Stomach smooth muscle (tissue), 2 donors: ENCODE results near the gene PHACTR3.
A peak's percentile ranks its signal among the peaks of the same experiment; 100 is the strongest.

Experiments
- H3K27ac ChIP-seq: one replicate; pipeline ENCODE4 v1.7.0; 2013; ENCODE audit warnings: mild to moderate bottlenecking, low read length, inconsistent platforms
- H3K27me3 ChIP-seq, 2 donors: one replicate each; pipeline ENCODE4 v1.7.0; 2013; ENCODE audit warnings: low read length in 2 of 2; ENCODE audit not compliant: insufficient read depth in 2 of 2, control insufficient read depth in 1 of 2
- H3K36me3 ChIP-seq, 2 donors: one replicate each; pipeline ENCODE4 v1.7.0; 2013; ENCODE audit warnings: low read length in 2 of 2; ENCODE audit not compliant: control insufficient read depth in 2 of 2, insufficient read depth in 2 of 2
- H3K4me1 ChIP-seq: one replicate; pipeline ENCODE4 v1.7.0; 2013; ENCODE audit warnings: low read length; ENCODE audit not compliant: control insufficient read depth, insufficient read depth
- H3K4me3 ChIP-seq, 2 donors: one replicate each; pipeline ENCODE4 v1.7.0; 2013; ENCODE audit warnings: low read length in 2 of 2
- H3K9ac ChIP-seq, 2 donors: one replicate each; pipeline ENCODE4 v1.7.0; 2013; ENCODE audit warnings: low read length in 2 of 2, mild to moderate bottlenecking in 1 of 2
- H3K9me3 ChIP-seq, 2 donors: one replicate each; pipeline ENCODE4 v1.7.0; 2013; ENCODE audit warnings: low read length in 2 of 2; ENCODE audit not compliant: control insufficient read depth in 2 of 2
- donor health status: healthy.
- donor health status: Pancreatic carcinoma.

The PHACTR3 gene

DNA sequence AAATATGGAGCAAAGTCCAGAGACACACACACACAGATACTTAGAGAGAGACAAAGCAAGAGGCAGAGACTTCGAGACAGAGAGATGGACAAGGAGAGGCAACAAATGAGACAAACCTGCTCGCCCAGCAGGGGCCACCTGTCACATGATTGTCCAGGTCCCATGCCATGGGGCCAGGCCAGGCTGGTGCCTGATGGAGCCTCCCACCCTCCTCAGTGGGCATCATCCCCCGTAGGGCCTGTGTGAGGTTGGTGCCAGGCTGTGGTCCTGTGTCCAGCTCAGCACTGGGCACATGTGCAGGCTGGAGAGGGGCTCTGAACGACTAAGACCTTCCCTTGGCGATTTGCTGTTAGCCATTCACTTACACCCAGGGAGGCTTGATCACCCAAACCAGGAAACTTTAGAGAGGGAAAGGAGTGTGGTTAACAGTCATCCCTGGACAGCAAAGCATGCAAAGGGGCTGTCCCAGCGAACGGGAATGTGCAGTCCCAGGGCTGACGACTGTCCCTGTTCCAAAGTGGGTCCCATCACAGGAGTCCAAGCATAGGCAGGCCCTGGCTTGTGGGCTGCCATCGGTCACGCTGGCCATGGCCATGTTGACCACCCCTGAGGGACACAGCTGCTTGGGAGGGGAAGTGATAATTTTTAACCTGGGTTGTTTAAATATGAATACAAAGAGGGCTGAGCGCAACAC is 38.4 kb upstream of the PHACTR3 start:
- H3K4me1 ChIP-seq, result no peaks in the 10 kb centered on the region
- H3K9me3 ChIP-seq, result no peaks in the 10 kb centered on the region
- H3K9ac ChIP-seq, result no peak overlapping the region
- H3K36me3 ChIP-seq, result no peaks in the 10 kb centered on the region
- H3K27ac ChIP-seq, result no peak overlapping the region
- peaks cover 5 to 22% of the 10 kb centered on the region in 2 donors for H3K27me3 ChIP-seq
- H3K4me3 ChIP-seq, result no peak overlapping the region

DNA sequence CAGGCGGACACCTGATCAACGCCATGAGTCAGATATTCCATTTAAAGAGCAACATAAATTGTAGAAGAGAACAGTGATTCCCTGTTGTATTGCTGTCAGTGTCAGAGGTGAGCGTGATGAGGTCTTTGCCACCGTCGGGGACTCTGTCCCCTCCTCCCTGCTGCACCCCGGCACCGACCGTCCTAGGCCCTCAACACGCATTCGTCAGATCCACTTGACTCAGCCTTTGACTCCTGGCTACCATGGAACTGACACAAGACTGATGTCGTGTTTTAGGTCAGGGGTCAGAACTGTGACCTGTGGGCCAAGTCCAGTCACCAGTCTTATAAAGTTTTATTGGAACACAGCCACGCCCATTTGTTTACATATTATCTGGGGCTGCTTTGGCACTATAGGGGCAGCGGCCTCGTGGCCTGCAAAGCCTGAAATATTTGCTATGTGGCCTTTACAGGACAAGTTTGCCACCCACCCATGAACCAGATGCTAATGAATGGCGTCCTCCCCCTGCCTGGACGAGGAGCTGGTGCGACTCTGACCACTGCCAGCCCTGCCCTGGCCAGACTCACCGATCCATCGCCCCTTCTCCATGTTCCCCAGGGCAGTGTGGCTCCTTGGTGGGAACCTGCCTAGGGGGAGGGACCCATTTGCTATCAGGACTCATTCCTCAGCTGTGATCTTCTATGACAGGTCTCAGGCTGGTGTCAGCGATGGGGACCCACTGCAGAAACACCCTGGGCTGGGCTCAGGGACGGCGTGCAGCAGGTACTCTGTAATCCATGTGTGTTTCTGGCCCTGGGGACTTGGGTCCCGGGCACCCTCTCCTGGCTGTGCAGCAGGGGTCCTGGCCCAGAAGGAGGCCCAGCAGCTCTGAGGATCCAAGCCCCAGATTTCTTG is 37.5 kb upstream of the PHACTR3 start:
- Histone ChIP-seq H3K36me3 (no peaks in the 10 kb centered on the region), H3K9me3 (no peaks in the 10 kb centered on the region), H3K4me1 (no peaks in the 10 kb centered on the region), H3K27me3 (peaks cover 8 to 25% of the 10 kb centered on the region in 2 donors), H3K27ac (no peak overlapping the region), H3K9ac (no peak overlapping the region), H3K4me3 (no peak overlapping the region)

DNA sequence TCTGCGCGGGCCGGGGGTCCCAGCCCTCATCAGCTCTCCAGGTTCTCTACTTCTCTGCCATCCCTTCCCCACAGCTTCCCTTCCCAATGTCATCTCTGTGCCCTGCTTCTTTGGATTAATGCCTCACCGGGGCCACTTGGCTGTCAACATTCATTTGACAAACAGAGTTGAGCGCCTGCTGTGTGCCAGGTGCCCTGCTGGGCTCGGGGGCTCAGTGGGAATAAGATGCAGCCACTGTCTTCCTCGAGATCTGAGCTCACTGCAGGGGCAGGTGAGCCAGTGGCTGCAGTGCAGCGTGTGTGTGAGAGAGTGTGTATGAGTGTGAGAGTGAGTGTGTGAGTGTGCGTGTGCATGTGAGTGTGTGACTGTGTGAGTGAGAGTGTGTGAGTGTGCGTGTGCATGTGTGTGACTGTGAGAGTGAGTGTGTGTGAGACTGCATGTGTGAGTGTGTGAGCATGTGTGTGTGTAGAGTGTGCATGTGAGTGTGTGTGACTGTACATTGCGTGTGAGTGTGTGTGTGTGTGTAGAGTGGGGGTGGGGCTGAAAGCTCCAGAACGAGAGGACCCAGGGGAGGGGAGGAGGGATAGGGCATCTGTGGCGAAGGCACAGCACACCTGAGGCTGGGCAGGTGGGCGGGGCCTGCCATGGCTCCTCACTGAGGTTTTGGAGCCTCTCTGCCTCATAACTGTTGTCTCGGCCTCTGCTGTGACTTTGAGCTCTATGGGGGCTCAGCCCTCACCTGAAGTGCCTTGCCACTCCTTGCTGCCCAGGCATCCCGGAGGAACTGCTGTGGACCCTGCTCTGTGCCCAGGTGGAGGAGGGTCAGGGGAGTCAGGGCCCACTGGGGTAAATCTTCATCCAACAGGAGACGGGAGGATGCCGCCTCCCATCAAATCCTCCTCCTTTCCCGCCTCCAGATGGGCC is 36.5 kb upstream of the PHACTR3 start:
- Histone ChIP-seq H3K4me1 (no peaks in the 10 kb centered on the region), H3K9ac (no peak overlapping the region), H3K27ac (no peak overlapping the region), H3K9me3 (no peaks in the 10 kb centered on the region), H3K4me3 (no peak overlapping the region), H3K36me3 (no peaks in the 10 kb centered on the region), H3K27me3 (peaks cover 8 to 28% of the 10 kb centered on the region in 2 donors)

DNA sequence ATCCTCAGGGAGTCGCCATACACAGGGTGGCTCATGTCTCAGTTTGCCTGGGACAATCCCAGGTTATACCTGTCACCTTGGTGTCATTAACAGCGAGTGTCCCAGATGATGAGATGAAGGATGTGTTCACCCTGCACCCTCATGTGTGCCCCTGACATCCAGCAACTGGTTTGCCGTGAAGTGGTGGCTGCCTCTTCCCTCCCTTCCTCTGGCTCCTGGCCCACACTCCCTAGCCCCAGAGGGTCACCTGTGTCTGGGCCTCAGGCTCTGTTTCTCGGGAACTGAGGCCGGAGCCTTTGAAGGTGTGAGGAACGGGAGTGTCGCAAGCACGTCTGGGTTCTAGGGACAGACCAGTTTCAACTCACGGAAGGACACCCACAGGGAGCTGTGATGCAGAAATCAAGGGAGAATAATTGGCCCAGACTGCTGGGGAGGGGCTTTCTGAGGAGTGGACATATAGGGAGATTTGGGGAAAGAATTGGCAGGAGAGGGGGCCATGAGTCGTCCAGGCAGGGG is 35.8 kb upstream of the PHACTR3 start:
- H3K4me3 ChIP-seq, result no peak overlapping the region
- no peaks in the 10 kb centered on the region for H3K9me3 ChIP-seq
- no peaks in the 10 kb centered on the region for H3K36me3 ChIP-seq
- H3K9ac ChIP-seq, result no peak overlapping the region
- peaks cover 8 to 30% of the 10 kb centered on the region in 2 donors for H3K27me3 ChIP-seq
- H3K27ac ChIP-seq, result no peak overlapping the region
- no peaks in the 10 kb centered on the region for H3K4me1 ChIP-seq

DNA sequence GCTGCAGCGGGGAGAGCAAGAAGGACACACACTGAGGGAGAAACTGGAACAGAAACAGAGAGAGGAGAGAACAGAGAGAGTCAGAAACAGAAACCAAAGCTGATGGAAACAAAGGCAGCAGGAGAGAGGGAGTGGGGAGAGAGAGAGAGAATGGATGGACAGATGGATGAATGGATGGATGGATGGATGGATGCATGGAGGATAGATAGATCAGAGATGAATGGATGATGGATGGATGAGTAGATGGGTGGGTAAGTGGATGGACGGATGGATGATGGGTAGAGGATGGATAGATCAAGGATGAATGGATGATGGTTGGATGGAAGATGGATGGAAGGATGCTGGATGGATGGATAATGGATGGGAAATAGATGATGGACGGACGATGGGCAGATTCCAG is 35.0 kb upstream of the PHACTR3 start:
- H3K27ac ChIP-seq, result no peak overlapping the region
- no peaks in the 10 kb centered on the region for H3K9me3 ChIP-seq
- peaks cover 8 to 35% of the 10 kb centered on the region in 2 donors for H3K27me3 ChIP-seq
- no peaks in the 10 kb centered on the region for H3K4me1 ChIP-seq
- no peak overlapping the region for H3K9ac ChIP-seq
- H3K36me3 ChIP-seq, result no peaks in the 10 kb centered on the region
- H3K4me3 ChIP-seq, result no peak overlapping the region

DNA sequence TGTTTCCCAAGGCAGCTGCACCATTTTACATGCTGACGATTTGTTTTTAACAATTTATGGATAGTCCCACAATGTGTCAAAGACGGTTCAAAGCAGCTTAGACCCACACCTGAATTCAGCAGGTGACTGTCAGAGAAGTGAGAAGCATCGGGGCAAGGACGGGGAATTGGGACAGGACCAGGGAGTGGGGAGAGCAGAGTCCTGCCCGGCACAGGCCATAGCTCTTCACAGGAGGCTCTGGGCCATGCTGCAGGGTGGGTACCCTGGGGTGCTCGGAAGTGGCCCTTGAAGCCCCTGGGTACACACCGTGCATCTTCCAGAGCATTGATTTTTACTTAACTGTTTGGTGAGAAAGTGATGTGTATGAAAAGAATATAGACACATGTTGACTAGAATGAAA is 33.2 kb upstream of the PHACTR3 start:
- Histone ChIP-seq H3K4me1 (no peaks in the 10 kb centered on the region), H3K27ac (no peak overlapping the region), H3K4me3 (no peak overlapping the region), H3K27me3 (peaks cover 17 to 33% of the 10 kb centered on the region in 2 donors), H3K36me3 (no peaks in the 10 kb centered on the region), H3K9me3 (no peaks in the 10 kb centered on the region), H3K9ac (no peak overlapping the region)

DNA sequence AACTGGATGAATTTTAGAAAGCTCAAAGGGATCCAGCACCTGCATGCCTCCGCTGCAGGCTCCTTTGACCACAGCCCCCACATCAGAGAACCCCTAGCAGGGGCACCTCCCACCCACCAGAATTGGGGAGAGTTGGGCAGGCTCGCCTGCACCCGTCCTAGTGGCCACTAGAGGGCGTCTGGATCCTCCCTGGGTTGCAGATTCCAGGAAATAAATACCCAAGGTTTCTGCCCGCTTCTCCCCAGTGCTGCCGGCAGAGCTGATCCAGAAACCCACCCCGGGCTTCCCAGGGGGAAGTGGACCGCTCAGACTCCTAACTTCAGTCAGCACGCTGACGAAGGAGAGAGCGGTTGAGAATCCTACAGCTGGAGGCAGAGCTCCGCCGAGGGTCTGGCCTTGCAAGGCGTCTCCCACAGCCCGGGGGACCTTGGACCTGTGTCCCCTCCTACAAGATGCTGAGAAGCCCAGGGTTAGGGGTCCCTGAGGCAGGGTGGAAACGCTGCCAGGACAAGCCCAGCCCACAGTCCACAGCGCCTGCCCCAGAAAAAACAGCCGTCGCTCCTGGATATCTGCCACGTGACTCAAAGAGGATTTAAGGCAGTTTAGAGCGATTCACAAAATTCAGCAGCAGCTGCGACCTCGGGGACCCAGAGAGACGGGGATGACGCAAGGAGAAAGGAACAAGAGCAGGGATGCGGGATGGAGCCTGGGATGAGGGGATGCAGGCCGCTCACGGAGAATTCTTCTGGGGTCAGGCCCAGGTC is 32.6 kb upstream of the PHACTR3 start:
- H3K36me3 ChIP-seq, result no peaks in the 10 kb centered on the region
- H3K9ac ChIP-seq, result peak overlapping the region in 1 of 2 donors; percentile 47
- H3K4me1 ChIP-seq, result no peaks in the 10 kb centered on the region
- peak overlapping the region; percentile 37 for H3K27ac ChIP-seq
- H3K27me3 ChIP-seq, result peaks cover 23 to 34% of the 10 kb centered on the region in 2 donors
- H3K9me3 ChIP-seq, result no peaks in the 10 kb centered on the region
- H3K4me3 ChIP-seq, result peak overlapping the region; percentile 53 to 69

DNA sequence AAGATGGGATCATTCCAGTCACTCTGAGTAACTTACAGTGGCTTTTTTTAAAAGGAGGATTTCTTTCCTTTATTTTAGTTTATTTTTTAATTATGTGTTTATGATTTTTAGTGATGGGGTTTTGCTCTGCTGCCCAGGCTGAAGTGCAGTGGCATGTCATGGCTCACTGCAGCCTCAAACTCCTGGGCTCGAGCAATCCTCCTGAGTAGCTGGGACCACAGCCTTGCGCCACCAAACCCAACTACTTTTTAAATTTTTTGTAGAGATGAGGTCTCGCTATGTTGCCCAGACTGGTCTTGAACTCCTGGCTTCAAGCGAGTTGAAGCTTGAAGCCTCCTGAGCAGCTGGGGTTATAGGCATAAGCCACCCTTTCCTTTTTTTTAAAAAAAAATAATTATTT is 31.8 kb upstream of the PHACTR3 start:
- Histone ChIP-seq H3K9ac (no peak overlapping the region), H3K27ac (no peak overlapping the region), H3K27me3 (peaks cover 28 to 37% of the 10 kb centered on the region in 2 donors), H3K4me3 (no peak overlapping the region), H3K4me1 (peaks cover 2% of the 10 kb centered on the region), H3K36me3 (no peaks in the 10 kb centered on the region), H3K9me3 (no peaks in the 10 kb centered on the region)

DNA sequence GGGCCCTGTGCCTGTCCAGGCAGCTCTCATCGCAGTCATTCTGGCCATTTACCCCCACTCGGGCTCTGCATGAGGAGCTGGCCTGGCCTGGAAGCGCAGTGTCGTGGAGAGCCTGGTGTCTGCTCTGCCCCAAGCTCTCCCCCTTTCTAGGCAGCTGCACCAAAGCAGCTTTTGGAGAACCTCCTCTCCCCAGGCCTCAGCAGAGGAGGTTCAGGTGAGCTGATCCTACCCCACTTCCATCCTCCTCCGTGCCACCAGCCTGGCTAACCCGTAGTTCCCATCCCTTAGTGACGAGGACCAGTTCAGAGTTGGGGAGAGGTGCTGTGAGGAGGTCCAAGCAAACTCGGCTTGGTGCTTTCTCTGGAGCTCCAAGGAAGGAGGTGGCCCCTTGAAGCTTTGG is 30.5 kb upstream of the PHACTR3 start:
- Histone ChIP-seq H3K4me1 (peaks cover 3% of the 10 kb centered on the region), H3K4me3 (no peak overlapping the region), H3K36me3 (no peaks in the 10 kb centered on the region), H3K27ac (no peak overlapping the region), H3K27me3 (peaks cover 36 to 44% of the 10 kb centered on the region in 2 donors), H3K9me3 (no peaks in the 10 kb centered on the region), H3K9ac (no peak overlapping the region)

DNA sequence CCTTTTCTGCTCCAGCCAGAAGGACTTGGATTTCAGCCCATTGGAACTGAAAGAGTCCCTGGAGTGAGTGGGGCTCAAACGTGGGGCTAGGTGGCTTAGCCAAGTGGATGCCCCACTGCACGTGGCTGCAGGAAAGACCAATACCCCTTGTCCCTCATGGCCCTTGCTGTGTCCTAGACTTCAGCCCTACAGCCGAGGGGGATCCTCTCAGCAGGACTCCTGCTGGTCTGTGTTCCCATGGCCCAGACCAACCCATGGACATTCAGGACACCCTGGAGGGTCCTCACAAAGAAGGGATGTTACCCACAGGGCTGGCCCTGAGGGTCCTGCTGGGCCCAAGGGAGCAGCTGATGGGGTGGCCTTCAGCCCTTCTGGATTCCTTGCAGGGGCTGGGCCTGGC is 30.0 kb upstream of the PHACTR3 start:
- H3K9ac ChIP-seq, result no peak overlapping the region
- H3K27ac ChIP-seq, result no peak overlapping the region
- H3K27me3 ChIP-seq, result peaks cover 36 to 45% of the 10 kb centered on the region in 2 donors
- no peaks in the 10 kb centered on the region for H3K36me3 ChIP-seq
- peaks cover 3% of the 10 kb centered on the region for H3K4me1 ChIP-seq
- H3K4me3 ChIP-seq, result no peak overlapping the region
- no peaks in the 10 kb centered on the region for H3K9me3 ChIP-seq
